ENCODE data around the gene PLK2.

The PLK2 gene

GRCh38 chr5:58498340-58498942 is 38.6 kb upstream of the PLK2 start:
- Histone ChIP-seq H3K27ac (ENCODE audit: insufficient read depth, low read depth, low read length, poor library complexity, severe bottlenecking) (no peak overlapping the region), H3K9me3 (ENCODE audit: control insufficient read depth, low read length) (no peaks in the 10 kb centered on the region), H3K4me3 (ENCODE audit: insufficient read depth, low read depth, low read length) (no peak overlapping the region), H3K36me3 (ENCODE audit: control insufficient read depth, insufficient read depth, low read length) (no peaks in the 10 kb centered on the region), H3K4me1 (ENCODE audit: control insufficient read depth, insufficient read depth, low read length) (no peaks in the 10 kb centered on the region), H3K27me3 (ENCODE audit: control insufficient read depth, insufficient read depth, low read length, poor library complexity, severe bottlenecking) (no peaks in the 10 kb centered on the region)
- 23 to 25% methylated on average over 2 of the region's 2 CpGs for WGBS, 2 experiments

GRCh38 chr5:58497921-58498320 is 38.0 kb upstream of the PLK2 start:
- Histone ChIP-seq H3K4me3 (ENCODE audit: insufficient read depth, low read depth, low read length) (no peak overlapping the region), H3K9me3 (ENCODE audit: control insufficient read depth, low read length) (no peaks in the 10 kb centered on the region), H3K4me1 (ENCODE audit: control insufficient read depth, insufficient read depth, low read length) (no peaks in the 10 kb centered on the region), H3K36me3 (ENCODE audit: control insufficient read depth, insufficient read depth, low read length) (no peaks in the 10 kb centered on the region), H3K27me3 (ENCODE audit: control insufficient read depth, insufficient read depth, low read length, poor library complexity, severe bottlenecking) (no peaks in the 10 kb centered on the region), H3K27ac (ENCODE audit: insufficient read depth, low read depth, low read length, poor library complexity, severe bottlenecking) (no peak overlapping the region)

- H3K27me3 ChIP-seq (ENCODE audit: control insufficient read depth, insufficient read depth, low read length, poor library complexity, severe bottlenecking), result no peaks in the 10 kb centered on the region
- H3K36me3 ChIP-seq (ENCODE audit: control insufficient read depth, insufficient read depth, low read length), result no peaks in the 10 kb centered on the region
- no peaks in the 10 kb centered on the region for H3K4me1 ChIP-seq (ENCODE audit: control insufficient read depth, insufficient read depth, low read length)
- no peak overlapping the region for H3K4me3 ChIP-seq (ENCODE audit: insufficient read depth, low read depth, low read length)
- no peaks in the 10 kb centered on the region for H3K9me3 ChIP-seq (ENCODE audit: control insufficient read depth, low read length)
- 92 to 93% methylated on average over 5 of the region's 5 CpGs for WGBS, 2 experiments
- H3K27ac ChIP-seq (ENCODE audit: insufficient read depth, low read depth, low read length, poor library complexity, severe bottlenecking), result no peak overlapping the region
Observed at GRCh38 chr5:58497386-58497785, 37.5 kb upstream of the PLK2 start.

GRCh38 chr5:58496488-58496887 is 36.6 kb upstream of the PLK2 start:
- Histone ChIP-seq H3K27ac (ENCODE audit: insufficient read depth, low read depth, low read length, poor library complexity, severe bottlenecking) (no peak overlapping the region), H3K9me3 (ENCODE audit: control insufficient read depth, low read length) (no peaks in the 10 kb centered on the region), H3K27me3 (ENCODE audit: control insufficient read depth, insufficient read depth, low read length, poor library complexity, severe bottlenecking) (no peaks in the 10 kb centered on the region), H3K4me1 (ENCODE audit: control insufficient read depth, insufficient read depth, low read length) (no peaks in the 10 kb centered on the region), H3K4me3 (ENCODE audit: insufficient read depth, low read depth, low read length) (no peak overlapping the region), H3K36me3 (ENCODE audit: control insufficient read depth, insufficient read depth, low read length) (no peaks in the 10 kb centered on the region)
- WGBS, 2 experiments, result 74 to 83% methylated on average over 3 of the region's 3 CpGs

GRCh38 chr5:58493141-58493540 is 33.3 kb upstream of the PLK2 start:
- no peaks in the 10 kb centered on the region for H3K4me1 ChIP-seq (ENCODE audit: control insufficient read depth, insufficient read depth, low read length)

GRCh38 chr5:58491216-58491892 is 31.5 kb upstream of the PLK2 start, which contains the start of gene GAPT:
GAPT (plus strand) TSS chr5:58491435; CDS start chr5:58494537, 3,102 bp downstream.
- no peaks in the 10 kb centered on the region for H3K9me3 ChIP-seq (ENCODE audit: control insufficient read depth, low read length)
- H3K4me1 ChIP-seq (ENCODE audit: control insufficient read depth, insufficient read depth, low read length), result no peaks in the 10 kb centered on the region
- 80 to 85% methylated on average over 5 to 6 of the region's 6 CpGs for WGBS, 2 experiments
- H3K4me3 ChIP-seq (ENCODE audit: insufficient read depth, low read depth, low read length), result no peak within 1 kb of the TSS
- H3K27ac ChIP-seq (ENCODE audit: insufficient read depth, low read depth, low read length, poor library complexity, severe bottlenecking), result no peak within 1 kb of the TSS
- no peaks in the 10 kb centered on the region for H3K27me3 ChIP-seq (ENCODE audit: control insufficient read depth, insufficient read depth, low read length, poor library complexity, severe bottlenecking)
- H3K36me3 ChIP-seq (ENCODE audit: control insufficient read depth, insufficient read depth, low read length), result no peaks in the 10 kb centered on the region

More at GRCh38 chr5:58493141-58493540, 33.3 kb upstream of the PLK2 start:
- no peak overlapping the region for H3K27ac ChIP-seq (ENCODE audit: insufficient read depth, low read depth, low read length, poor library complexity, severe bottlenecking)
- H3K36me3 ChIP-seq (ENCODE audit: control insufficient read depth, insufficient read depth, low read length), result no peaks in the 10 kb centered on the region
- H3K4me3 ChIP-seq (ENCODE audit: insufficient read depth, low read depth, low read length), result no peak overlapping the region
- H3K9me3 ChIP-seq (ENCODE audit: control insufficient read depth, low read length), result no peaks in the 10 kb centered on the region
- H3K27me3 ChIP-seq (ENCODE audit: control insufficient read depth, insufficient read depth, low read length, poor library complexity, severe bottlenecking), result no peaks in the 10 kb centered on the region

GRCh38 chr5:58490402-58491050 is 30.6 kb upstream of the PLK2 start:
- H3K9me3 ChIP-seq (ENCODE audit: control insufficient read depth, low read length), result no peaks in the 10 kb centered on the region
- 71 to 74% methylated on average over 3 of the region's 4 CpGs for WGBS, 2 experiments
- H3K27me3 ChIP-seq (ENCODE audit: control insufficient read depth, insufficient read depth, low read length, poor library complexity, severe bottlenecking), result no peaks in the 10 kb centered on the region
- no peaks in the 10 kb centered on the region for H3K4me1 ChIP-seq (ENCODE audit: control insufficient read depth, insufficient read depth, low read length)
- no peaks in the 10 kb centered on the region for H3K36me3 ChIP-seq (ENCODE audit: control insufficient read depth, insufficient read depth, low read length)
- H3K27ac ChIP-seq (ENCODE audit: insufficient read depth, low read depth, low read length, poor library complexity, severe bottlenecking), result no peak overlapping the region
- no peak overlapping the region for H3K4me3 ChIP-seq (ENCODE audit: insufficient read depth, low read depth, low read length)

- Histone ChIP-seq H3K9me3 (ENCODE audit: control insufficient read depth, low read length) (no peaks in the 10 kb centered on the region), H3K27ac (ENCODE audit: insufficient read depth, low read depth, low read length, poor library complexity, severe bottlenecking) (no peak overlapping the region), H3K36me3 (ENCODE audit: control insufficient read depth, insufficient read depth, low read length) (no peaks in the 10 kb centered on the region), H3K4me1 (ENCODE audit: control insufficient read depth, insufficient read depth, low read length) (no peaks in the 10 kb centered on the region), H3K4me3 (ENCODE audit: insufficient read depth, low read depth, low read length) (no peak overlapping the region), H3K27me3 (ENCODE audit: control insufficient read depth, insufficient read depth, low read length, poor library complexity, severe bottlenecking) (no peaks in the 10 kb centered on the region)
- 80 to 94% methylated on average over 1 of the region's 1 CpG for WGBS, 2 experiments
Observed at GRCh38 chr5:58486290-58486689, 26.4 kb upstream of the PLK2 start.

- no peaks in the 10 kb centered on the region for H3K4me1 ChIP-seq (ENCODE audit: control insufficient read depth, insufficient read depth, low read length)
- H3K4me3 ChIP-seq (ENCODE audit: insufficient read depth, low read depth, low read length), result no peak overlapping the region
- H3K9me3 ChIP-seq (ENCODE audit: control insufficient read depth, low read length), result no peaks in the 10 kb centered on the region
- H3K27ac ChIP-seq (ENCODE audit: insufficient read depth, low read depth, low read length, poor library complexity, severe bottlenecking), result no peak overlapping the region
- no peaks in the 10 kb centered on the region for H3K27me3 ChIP-seq (ENCODE audit: control insufficient read depth, insufficient read depth, low read length, poor library complexity, severe bottlenecking)
- WGBS, 2 experiments, result 76 to 85% methylated on average over 4 of the region's 4 CpGs
- H3K36me3 ChIP-seq (ENCODE audit: control insufficient read depth, insufficient read depth, low read length), result no peaks in the 10 kb centered on the region
Observed at GRCh38 chr5:58484505-58484904, 24.6 kb upstream of the PLK2 start.

GRCh38 chr5:58482536-58482935 is 22.6 kb upstream of the PLK2 start:
- Histone ChIP-seq H3K4me1 (ENCODE audit: control insufficient read depth, insufficient read depth, low read length) (no peaks in the 10 kb centered on the region), H3K27ac (ENCODE audit: insufficient read depth, low read depth, low read length, poor library complexity, severe bottlenecking) (no peak overlapping the region), H3K36me3 (ENCODE audit: control insufficient read depth, insufficient read depth, low read length) (no peaks in the 10 kb centered on the region), H3K9me3 (ENCODE audit: control insufficient read depth, low read length) (no peaks in the 10 kb centered on the region), H3K4me3 (ENCODE audit: insufficient read depth, low read depth, low read length) (no peak overlapping the region), H3K27me3 (ENCODE audit: control insufficient read depth, insufficient read depth, low read length, poor library complexity, severe bottlenecking) (no peaks in the 10 kb centered on the region)
- 88 to 93% methylated on average over 1 of the region's 1 CpG for WGBS, 2 experiments

All from ectodermal cell (in vitro differentiated cells).